GM23248 (cell line): ENCODE data around the gene SNTB2. TPM values are rescaled to one million over a fixed set of nuclear protein-coding genes. Genes with fewer than 3 reads are reported as not detected.
"Not testable (repeated sequence)": the region's sequence is repeated elsewhere in the genome, so short reads cannot be mapped to it uniquely, and the experiment has no call there.

Experiments
- DNase-seq: peaks from one replicate; pipeline ENCODE4 v3.0.0-alpha.2; 2015
- H2AFZ ChIP-seq: fragments of 200-600 bp; sonication (generic); 2 replicates; pipeline ENCODE4 v1.6.1; 2016; ENCODE audit warnings: antibody characterized with exemption
- H3F3A ChIP-seq: fragments of 200-600 bp; sonication (generic); 2 replicates; pipeline ENCODE4 v1.6.1; 2016; ENCODE audit warnings: mild to moderate bottlenecking, antibody characterized with exemption, mixed run types; ENCODE audit not compliant: insufficient read depth
- H3K27ac ChIP-seq: fragments of 200-600 bp; sonication (generic); 2 replicates; pipeline ENCODE4 v1.5.1; 2016; ENCODE audit warnings: mild to moderate bottlenecking
- H3K27me3 ChIP-seq: fragments of 200-600 bp; sonication (generic); replicated peaks from 2 replicates; pipeline ENCODE4 v1.6.1; 2016; ENCODE audit warnings: mild to moderate bottlenecking; ENCODE audit not compliant: insufficient read depth
- H3K36me3 ChIP-seq: fragments of 200-600 bp; sonication (generic); 2 replicates; pipeline ENCODE4 v1.6.1; 2016; ENCODE audit warnings: low read depth, mild to moderate bottlenecking
- H3K4me1 ChIP-seq: fragments of 200-600 bp; sonication (generic); 2 replicates; pipeline ENCODE4 v1.6.1; 2016; ENCODE audit warnings: mild to moderate bottlenecking; ENCODE audit not compliant: insufficient read depth
- H3K4me2 ChIP-seq: fragments of 200-600 bp; sonication (generic); one replicate; pipeline ENCODE4 v1.6.1; 2016; ENCODE audit warnings: mild to moderate bottlenecking; ENCODE audit not compliant: unreplicated experiment
- H3K4me3 ChIP-seq: fragments of 200-600 bp; sonication (generic); 2 replicates; pipeline ENCODE4 v1.5.1; 2016; ENCODE audit warnings: mild to moderate bottlenecking
- H3K79me2 ChIP-seq: fragments of 200-600 bp; sonication (generic); 2 replicates; pipeline ENCODE4 v1.6.1; 2016; ENCODE audit warnings: mild to moderate bottlenecking; ENCODE audit not compliant: insufficient read depth
- H3K9ac ChIP-seq: fragments of 200-600 bp; sonication (generic); 2 replicates; pipeline ENCODE4 v1.6.1; 2016; ENCODE audit warnings: mild to moderate bottlenecking
- H3K9me2 ChIP-seq: fragments of 200-600 bp; sonication (generic); 2 replicates; pipeline ENCODE4 v1.6.1; 2016; ENCODE audit warnings: mixed run types, mild to moderate bottlenecking, moderate library complexity; ENCODE audit not compliant: insufficient read depth
- H3K9me3 ChIP-seq: fragments of 200-600 bp; sonication (generic); one replicate; pipeline ENCODE4 v1.6.1; 2017; ENCODE audit warnings: low read depth
- H4K20me1 ChIP-seq: fragments of 200-600 bp; sonication (generic); 2 replicates; pipeline ENCODE4 v1.6.0; 2016; ENCODE audit not compliant: insufficient read depth
- EZH2 ChIP-seq: fragments of 200-600 bp; sonication (generic); IDR thresholded peaks from 2 replicates; pipeline ENCODE4 v1.6.1; 2018; ENCODE audit warnings: antibody characterized with exemption, mild to moderate bottlenecking; ENCODE audit not compliant: insufficient read depth, poor library complexity, severe bottlenecking
- EZH2phosphoT487 ChIP-seq: fragments of 200-600 bp; sonication (generic); IDR thresholded peaks from 2 replicates; pipeline ENCODE4 v1.6.1; 2018; ENCODE audit warnings: antibody characterized with exemption, moderate library complexity, mild to moderate bottlenecking, low read depth; ENCODE audit not compliant: insufficient read depth
- WGBS, 2 experiments: methylation state at CpG; one replicate each; pipeline ENCODE4 v1.1.6; 2015 to 2017; ENCODE audit warnings: low lambda C conversion rate in 2 of 2, low coverage in 1 of 2; ENCODE audit errors: missing lambda C conversion rate in 2 of 2; 5-methylcytosine and 5-hydroxymethylcytosine counted together
- in situ Hi-C: fragments of 300-500 bp; cut with MboI; formaldehyde crosslinking; loops from 2 replicates; pipeline ENCODE4 v1.15.0; 2020
- polyA plus RNA-seq: library from polyadenylated mRNA; unstranded; fragments of >200 nt; fragmentation: Nextera tagmentation; extraction: Ambion mirVana; gene quantifications from 2 replicates; pipeline ENCODE4 v1.2.1, GENCODE V29; 2016
- total RNA-seq: library from RNA; depleted of rRNA; stranded (reverse); fragments of >200 nt; shearing (Covaris generic); gene quantifications from 2 replicates; pipeline ENCODE4 v1.2.3, GENCODE V29; 2014

The SNTB2 gene
- total and polyA plus RNA-seq, 2 experiments from 2014 or later: 6.0 to 30.4 TPM

DNA sequence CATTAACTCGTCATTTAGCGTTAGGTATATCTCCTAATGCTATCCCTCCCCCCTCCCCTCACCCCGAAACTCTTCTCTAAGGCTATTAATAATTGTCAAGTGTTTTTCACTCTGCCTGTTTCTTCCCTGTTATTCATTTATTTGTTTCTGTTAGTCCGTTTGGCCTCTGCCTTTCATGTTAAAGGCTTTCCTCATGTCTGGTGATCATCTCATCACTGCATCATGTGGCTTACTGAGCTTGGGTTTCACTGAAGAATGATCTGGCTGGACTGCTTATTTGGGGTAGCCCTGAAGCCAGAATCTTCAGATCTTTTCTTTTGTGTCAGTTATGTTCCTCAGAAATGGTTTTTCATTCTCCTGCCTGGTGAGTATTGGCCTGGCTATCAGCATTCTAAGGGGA is 45.0 kb upstream of the SNTB2 start:
- peaks cover 73% of the 10 kb centered on the region for H3K79me2 ChIP-seq
- in situ Hi-C loops: no loop called here

DNA sequence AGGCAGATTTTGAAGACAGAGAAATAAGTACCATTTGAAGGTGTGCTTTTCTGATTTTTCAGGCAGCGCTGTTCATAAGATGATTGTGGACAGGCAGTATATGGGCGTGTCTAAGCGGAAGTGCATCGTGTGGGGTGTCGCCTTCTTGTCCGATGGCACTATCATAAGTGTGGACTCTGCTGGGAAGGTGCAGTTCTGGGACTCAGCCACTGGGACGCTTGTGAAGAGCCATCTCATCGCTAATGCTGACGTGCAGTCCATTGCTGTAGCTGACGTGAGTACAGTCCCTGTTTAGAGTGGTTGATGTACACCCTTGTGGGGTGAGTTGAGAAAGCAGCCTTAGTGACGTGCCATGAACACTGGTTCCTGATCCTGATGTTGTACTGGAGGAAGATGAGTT is 43.8 kb upstream of the SNTB2 start:
- Histone ChIP-seq H3K4me1 (no peaks in the 10 kb centered on the region), H3K27ac (no peak overlapping the region), H3K9me2 (no peaks in the 10 kb centered on the region), H3K79me2 (peaks cover 61% of the 10 kb centered on the region), H2AFZ (no peak overlapping the region), H3K4me2 (no peak overlapping the region), H3K4me3 (no peak overlapping the region), H3K27me3 (no peaks in the 10 kb centered on the region), H3K9ac (no peak overlapping the region), H4K20me1 (no peaks in the 10 kb centered on the region), H3F3A (no peaks in the 10 kb centered on the region), H3K36me3 (peaks cover 57% of the 10 kb centered on the region), H3K9me3 (no peaks in the 10 kb centered on the region)
- TF ChIP-seq EZH2: no peak
- no peak for TF ChIP-seq EZH2phosphoT487
- 90 to 94% methylated on average over 11 of the region's 11 CpGs for WGBS, 2 experiments
- in situ Hi-C loops: no loop called here
- DNase-seq: peak; percentile 12

More for the DNA sequence above, 45.0 kb upstream of the SNTB2 start:
- no peak for DNase-seq
- H3K36me3 ChIP-seq: peaks cover 67% of the 10 kb centered on the region
- no peaks in the 10 kb centered on the region for H3K27me3 ChIP-seq
- H2AFZ ChIP-seq: no peak overlapping the region
- no peaks in the 10 kb centered on the region for H4K20me1 ChIP-seq
- 78 to 90% methylated on average over 2 to 4 of the region's 4 CpGs for WGBS, 2 experiments
- H3K9ac ChIP-seq: no peak overlapping the region
- no peak overlapping the region for H3K4me2 ChIP-seq
- H3K9me2 ChIP-seq: no peaks in the 10 kb centered on the region
- H3K4me3 ChIP-seq: no peak overlapping the region
- H3K27ac ChIP-seq: no peak overlapping the region
- no peaks in the 10 kb centered on the region for H3K9me3 ChIP-seq
- H3F3A ChIP-seq: 0 out of 2 replicates have a peak, but pooled peaks cover 3% of the 10 kb centered on the region
- no peak for TF ChIP-seq EZH2phosphoT487
- no peak for TF ChIP-seq EZH2
- H3K4me1 ChIP-seq: no peaks in the 10 kb centered on the region

DNA sequence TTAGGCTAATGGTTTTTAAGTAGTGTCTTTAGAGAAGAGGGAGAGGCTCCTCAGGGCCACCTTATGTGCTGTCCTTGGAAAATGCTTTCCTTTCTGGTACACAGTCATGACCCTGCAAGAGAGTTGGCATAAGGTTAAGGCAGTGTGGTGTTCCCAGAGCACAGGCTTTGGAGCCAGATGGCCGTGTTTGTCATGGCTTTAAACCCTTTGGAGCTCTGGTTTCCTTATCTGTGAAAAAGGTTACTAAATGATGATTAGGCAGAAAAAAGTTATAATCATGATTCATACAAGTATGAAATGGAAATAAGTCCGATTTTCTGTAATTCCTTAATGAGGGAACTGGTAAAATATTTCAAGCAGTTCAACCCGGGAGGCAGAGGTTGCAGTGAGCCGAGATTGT is 41.3 kb upstream of the SNTB2 start:
- H3K36me3 ChIP-seq: peaks cover 45% of the 10 kb centered on the region
- H4K20me1 ChIP-seq: no peaks in the 10 kb centered on the region
- H3K4me1 ChIP-seq: no peaks in the 10 kb centered on the region
- H3K9ac ChIP-seq: no peak overlapping the region
- no peaks in the 10 kb centered on the region for H3K27me3 ChIP-seq
- DNase-seq: peak; percentile 30
- peaks cover 52% of the 10 kb centered on the region for H3K79me2 ChIP-seq
- H3K4me3 ChIP-seq: no peak overlapping the region
- TF ChIP-seq EZH2phosphoT487: no peak
- TF ChIP-seq EZH2: no peak
- no peak overlapping the region for H3K27ac ChIP-seq
- no peak overlapping the region for H2AFZ ChIP-seq
- H3K9me2 ChIP-seq: no peaks in the 10 kb centered on the region
- no peak overlapping the region for H3K4me2 ChIP-seq
- in situ Hi-C loops: no loop called here
- no peaks in the 10 kb centered on the region for H3K9me3 ChIP-seq
- H3F3A ChIP-seq: 0 out of 2 replicates have a peak, but pooled peaks cover 6% of the 10 kb centered on the region
- WGBS, 2 experiments: 66 to 69% methylated on average over 4 of the region's 4 CpGs

DNA sequence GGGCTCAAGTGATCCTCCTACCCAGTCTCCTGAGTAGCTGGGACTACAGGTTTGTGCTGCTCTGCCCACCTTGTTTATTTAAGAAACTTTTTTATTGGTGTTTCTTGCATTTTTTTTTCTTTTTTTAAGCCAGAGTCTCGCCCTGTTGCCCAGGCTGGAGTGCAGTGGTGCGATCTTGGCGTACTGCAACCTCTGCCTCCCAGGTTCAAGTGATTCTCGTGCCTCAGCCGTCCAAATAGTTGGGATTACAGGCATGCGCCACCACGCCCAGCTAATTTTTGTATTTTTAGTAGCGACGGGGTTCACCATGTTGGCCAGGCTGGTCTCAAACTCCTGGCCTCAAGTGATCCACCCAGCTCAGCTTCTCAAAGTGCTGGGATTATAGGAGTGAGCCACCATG is 37.3 kb upstream of the SNTB2 start:
- in situ Hi-C loops: loop anchor here (5.0 kb wide), 1 partner anchor 143 kb away; no protein-coding TSS in a partner anchor
- not testable (repeated sequence) for H3K27me3 ChIP-seq, H3K4me3 ChIP-seq, H3K4me1 ChIP-seq, H3K9me2 ChIP-seq, H3K9me3 ChIP-seq, H2AFZ ChIP-seq, H4K20me1 ChIP-seq, H3K27ac ChIP-seq, H3K4me2 ChIP-seq, DNase-seq, H3K9ac ChIP-seq
- Histone ChIP-seq H3K79me2 (peaks cover 28% of the 10 kb centered on the region; the same call in 1 of the 2 replicates), H3K36me3 (peaks cover 36% of the 10 kb centered on the region), H3F3A (peaks cover 21% of the 10 kb centered on the region; the same call in 1 of the 2 replicates)
- WGBS, 2 experiments: 74 to 79% methylated on average over 9 of the region's 9 CpGs
